HG03025 (cell line): ENCODE results near the gene ACTN4.
"Not testable (repeated sequence)": the region's sequence is repeated elsewhere in the genome, so short reads cannot be mapped to it uniquely, and the experiment has no call there.

Experiments used
- ATAC-seq: cut with Tn5 transposase; IDR thresholded peaks from one replicate; pipeline ENCODE4 v1.9.1; 2021; ENCODE audit warnings: mild to moderate bottlenecking, moderate library complexity; ENCODE audit not compliant: unreplicated experiment, low FRiP score

The ACTN4 gene

GRCh38 chr19:38647368-38647965 is at the start of gene ACTN4:
Gene ACTN4, plus strand, starts transcription at chr19:38647649. Its CDS starts 97 bp downstream, at chr19:38647746.
- ATAC-seq, result peak; percentile 78

GRCh38 chr19:38599722-38600121 is 47.7 kb upstream of the ACTN4 start:
- no peak for ATAC-seq

GRCh38 chr19:38602856-38603255 is 44.6 kb upstream of the ACTN4 start:
- ATAC-seq, result not testable (repeated sequence)

GRCh38 chr19:38606131-38606530 is 41.3 kb upstream of the ACTN4 start:
- ATAC-seq, result no peak

GRCh38 chr19:38614289-38614688 is 33.2 kb upstream of the ACTN4 start:
- no peak for ATAC-seq

- ATAC-seq, result no peak
These were observed 32.4 kb upstream of the ACTN4 start for GRCh38 chr19:38615007-38615581.

- ATAC-seq, result no peak
These were observed 31.2 kb upstream of the ACTN4 start for GRCh38 chr19:38616265-38616664.

GRCh38 chr19:38617283-38617763 is 30.1 kb upstream of the ACTN4 start:
- ATAC-seq, result no peak

- peak; percentile 40 for ATAC-seq
These were observed 29.5 kb upstream of the ACTN4 start, which contains the start of gene MAP4K1 for GRCh38 chr19:38617764-38618589. Gene MAP4K1, minus strand, starts transcription at chr19:38617953. Its CDS starts 58 bp downstream, at chr19:38617895.

GRCh38 chr19:38618590-38619360 is 28.7 kb upstream of the ACTN4 start, which contains the start of gene EIF3K:
Gene EIF3K, plus strand, starts transcription at chr19:38619188. Its CDS starts 81 bp downstream, at chr19:38619269.
- peak; percentile 75 for ATAC-seq

- peak; percentile 1 for ATAC-seq
These were observed 27.9 kb upstream of the ACTN4 start for GRCh38 chr19:38619361-38620174.

GRCh38 chr19:38624822-38625221 is 22.6 kb upstream of the ACTN4 start:
- no peak for ATAC-seq

GRCh38 chr19:38626401-38626800 is 21.0 kb upstream of the ACTN4 start:
- no peak for ATAC-seq

- no peak for ATAC-seq
These were observed 17.9 kb upstream of the ACTN4 start for GRCh38 chr19:38629568-38629967.

- ATAC-seq, result not testable (repeated sequence)
These were observed 16.1 kb upstream of the ACTN4 start for GRCh38 chr19:38631301-38631700.

- not testable (repeated sequence) for ATAC-seq
These were observed 15.5 kb upstream of the ACTN4 start for GRCh38 chr19:38631811-38632475.

GRCh38 chr19:38632476-38633213 is 14.8 kb upstream of the ACTN4 start:
- no peak for ATAC-seq

- ATAC-seq, result no peak
These were observed 12.5 kb upstream of the ACTN4 start for GRCh38 chr19:38634757-38635482.
